Ishikawa (cell line): ENCODE results near the gene ZBTB7C.

Source experiments
- CEBPB ChIP-seq: IDR thresholded peaks from 2 replicates; pipeline ENCODE4 v1.6.1; 2012
- CREB1 ChIP-seq: IDR thresholded peaks from 2 replicates; pipeline ENCODE4 v1.6.1; 2012; ENCODE audit warnings: low read depth
- EGR1 ChIP-seq: IDR thresholded peaks from 2 replicates; pipeline ENCODE4 v1.6.1; 2012
- EP300 ChIP-seq: IDR thresholded peaks from 2 replicates; pipeline ENCODE4 v1.6.1; 2012; ENCODE audit warnings: borderline replicate concordance
- FOXM1 ChIP-seq: IDR thresholded peaks from 2 replicates; pipeline ENCODE4 v1.6.1; 2012; ENCODE audit warnings: low read depth, borderline replicate concordance
- NFIC ChIP-seq: IDR thresholded peaks from 2 replicates; pipeline ENCODE4 v1.6.1; 2012
- RAD21 ChIP-seq: IDR thresholded peaks from 2 replicates; pipeline ENCODE4 v1.6.1; 2012; ENCODE audit warnings: low read depth
- TAF1 ChIP-seq: IDR thresholded peaks from 2 replicates; pipeline ENCODE4 v1.6.1; 2012; ENCODE audit warnings: low read depth, mild to moderate bottlenecking
- TCF12 ChIP-seq: IDR thresholded peaks from 2 replicates; pipeline ENCODE4 v1.6.1; 2012; ENCODE audit warnings: low read depth
- TEAD4 ChIP-seq: IDR thresholded peaks from 2 replicates; pipeline ENCODE4 v1.6.1; 2012
- YY1 ChIP-seq: IDR thresholded peaks from 2 replicates; pipeline ENCODE4 v1.6.1; 2012; ENCODE audit warnings: low read depth
- ZBTB7A ChIP-seq: IDR thresholded peaks from 2 replicates; pipeline ENCODE4 v1.6.1; 2012; ENCODE audit warnings: low read depth
- TF ChIP-seq, protein P1 (sequence below): IDR thresholded peaks from 2 replicates; pipeline ENCODE4 v1.6.1; 2012
- TF ChIP-seq, protein P2 (sequence below): IDR thresholded peaks from 2 replicates; pipeline ENCODE4 v1.6.1; 2012
- TF ChIP-seq, protein P3 (sequence below): IDR thresholded peaks from 2 replicates; pipeline ENCODE4 v1.6.1; 2012; ENCODE audit warnings: low read depth, mild to moderate bottlenecking

ZBTB7C gene

DNA sequence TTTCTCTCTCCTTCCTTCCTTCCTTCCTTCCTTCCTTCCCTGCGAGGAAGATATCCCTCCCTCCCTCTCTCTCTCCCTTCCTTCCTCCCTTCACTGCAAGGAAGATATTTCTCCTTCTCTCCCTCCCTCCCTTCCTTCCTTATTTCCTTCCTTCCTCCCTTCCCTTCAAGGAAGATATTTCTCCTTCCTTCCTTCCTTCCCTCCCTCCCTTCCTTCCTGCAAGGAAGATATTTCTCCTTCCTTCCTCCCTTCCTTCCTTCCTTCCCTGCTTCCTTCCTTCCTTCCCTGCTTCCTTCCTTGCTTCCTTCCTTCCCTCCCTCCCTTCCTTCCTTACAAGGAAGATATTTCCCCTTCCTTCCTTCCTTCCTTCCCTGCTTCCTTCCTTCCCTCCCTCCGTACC is 229.5 kb downstream of the ZBTB7C start:
- TF ChIP-seq CREB1, result no peak
- no peak for TF ChIP-seq YY1
- TF ChIP-seq, protein P1, sequence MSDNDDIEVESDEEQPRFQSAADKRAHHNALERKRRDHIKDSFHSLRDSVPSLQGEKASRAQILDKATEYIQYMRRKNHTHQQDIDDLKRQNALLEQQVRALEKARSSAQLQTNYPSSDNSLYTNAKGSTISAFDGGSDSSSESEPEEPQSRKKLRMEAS, result no peak
- TF ChIP-seq EP300, result no peak

DNA sequence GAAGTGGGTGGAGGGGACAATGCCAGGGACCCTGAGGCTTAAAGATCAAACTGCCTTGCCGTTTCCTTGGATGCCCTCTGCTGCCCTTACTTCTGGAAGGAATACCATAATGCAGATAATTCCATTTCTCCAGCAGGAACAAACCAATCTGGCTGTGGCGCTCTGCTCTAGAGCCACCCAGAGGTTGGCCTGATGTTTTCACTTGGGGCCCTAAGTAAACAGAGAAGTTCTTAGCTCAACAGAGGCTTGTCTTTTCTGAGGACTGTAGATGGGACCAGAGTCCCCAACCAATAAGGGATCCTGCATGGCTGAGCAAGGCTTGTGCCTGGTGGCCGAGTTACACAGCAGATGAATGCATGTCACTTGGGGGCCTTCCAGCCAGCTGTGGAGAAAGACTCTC is 230.2 kb downstream of the ZBTB7C start:
- TF ChIP-seq RAD21 (peak; percentile 23; the same call in 1 of the 2 replicates), EGR1 (no peak), NFIC (no peak), TAF1 (no peak), FOXM1 (no peak), CREB1 (no peak), EP300 (no peak)

DNA sequence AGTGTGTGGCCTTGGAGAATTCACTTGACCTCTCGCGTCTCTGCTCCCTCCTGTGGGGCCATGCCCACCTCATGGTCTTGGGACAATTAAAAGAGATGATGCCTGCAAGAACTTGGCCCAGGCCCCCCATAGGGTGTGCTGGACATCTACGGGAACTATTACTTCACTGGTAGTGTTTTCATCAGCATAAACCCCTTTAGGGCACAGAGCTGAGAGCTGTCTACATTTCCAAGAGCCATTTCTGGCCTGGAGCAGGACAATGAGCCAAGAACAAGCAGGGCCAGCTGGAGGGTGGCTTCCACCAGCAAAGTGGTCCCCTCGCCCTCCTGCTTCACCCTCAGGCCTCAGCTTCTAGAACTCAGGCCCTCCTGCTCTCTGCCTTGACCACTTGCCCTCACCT is 232.3 kb downstream of the ZBTB7C start:
- TF ChIP-seq FOXM1, result no peak
- TF ChIP-seq ZBTB7A, result no peak
- TF ChIP-seq, protein P1, result no peak
- TF ChIP-seq RAD21, result no peak
- TF ChIP-seq NFIC, result no peak
- TF ChIP-seq, protein P2, sequence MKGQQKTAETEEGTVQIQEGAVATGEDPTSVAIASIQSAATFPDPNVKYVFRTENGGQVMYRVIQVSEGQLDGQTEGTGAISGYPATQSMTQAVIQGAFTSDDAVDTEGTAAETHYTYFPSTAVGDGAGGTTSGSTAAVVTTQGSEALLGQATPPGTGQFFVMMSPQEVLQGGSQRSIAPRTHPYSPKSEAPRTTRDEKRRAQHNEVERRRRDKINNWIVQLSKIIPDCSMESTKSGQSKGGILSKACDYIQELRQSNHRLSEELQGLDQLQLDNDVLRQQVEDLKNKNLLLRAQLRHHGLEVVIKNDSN, result no peak
- TF ChIP-seq CEBPB, result no peak
- TF ChIP-seq TEAD4, result no peak
- TF ChIP-seq EGR1, result no peak
- TF ChIP-seq TAF1, result no peak
- no peak for TF ChIP-seq EP300
- TF ChIP-seq YY1, result no peak
- TF ChIP-seq, protein P3, sequence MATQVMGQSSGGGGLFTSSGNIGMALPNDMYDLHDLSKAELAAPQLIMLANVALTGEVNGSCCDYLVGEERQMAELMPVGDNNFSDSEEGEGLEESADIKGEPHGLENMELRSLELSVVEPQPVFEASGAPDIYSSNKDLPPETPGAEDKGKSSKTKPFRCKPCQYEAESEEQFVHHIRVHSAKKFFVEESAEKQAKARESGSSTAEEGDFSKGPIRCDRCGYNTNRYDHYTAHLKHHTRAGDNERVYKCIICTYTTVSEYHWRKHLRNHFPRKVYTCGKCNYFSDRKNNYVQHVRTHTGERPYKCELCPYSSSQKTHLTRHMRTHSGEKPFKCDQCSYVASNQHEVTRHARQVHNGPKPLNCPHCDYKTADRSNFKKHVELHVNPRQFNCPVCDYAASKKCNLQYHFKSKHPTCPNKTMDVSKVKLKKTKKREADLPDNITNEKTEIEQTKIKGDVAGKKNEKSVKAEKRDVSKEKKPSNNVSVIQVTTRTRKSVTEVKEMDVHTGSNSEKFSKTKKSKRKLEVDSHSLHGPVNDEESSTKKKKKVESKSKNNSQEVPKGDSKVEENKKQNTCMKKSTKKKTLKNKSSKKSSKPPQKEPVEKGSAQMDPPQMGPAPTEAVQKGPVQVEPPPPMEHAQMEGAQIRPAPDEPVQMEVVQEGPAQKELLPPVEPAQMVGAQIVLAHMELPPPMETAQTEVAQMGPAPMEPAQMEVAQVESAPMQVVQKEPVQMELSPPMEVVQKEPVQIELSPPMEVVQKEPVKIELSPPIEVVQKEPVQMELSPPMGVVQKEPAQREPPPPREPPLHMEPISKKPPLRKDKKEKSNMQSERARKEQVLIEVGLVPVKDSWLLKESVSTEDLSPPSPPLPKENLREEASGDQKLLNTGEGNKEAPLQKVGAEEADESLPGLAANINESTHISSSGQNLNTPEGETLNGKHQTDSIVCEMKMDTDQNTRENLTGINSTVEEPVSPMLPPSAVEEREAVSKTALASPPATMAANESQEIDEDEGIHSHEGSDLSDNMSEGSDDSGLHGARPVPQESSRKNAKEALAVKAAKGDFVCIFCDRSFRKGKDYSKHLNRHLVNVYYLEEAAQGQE, result no peak
- no peak for TF ChIP-seq TCF12
- TF ChIP-seq CREB1, result no peak

DNA sequence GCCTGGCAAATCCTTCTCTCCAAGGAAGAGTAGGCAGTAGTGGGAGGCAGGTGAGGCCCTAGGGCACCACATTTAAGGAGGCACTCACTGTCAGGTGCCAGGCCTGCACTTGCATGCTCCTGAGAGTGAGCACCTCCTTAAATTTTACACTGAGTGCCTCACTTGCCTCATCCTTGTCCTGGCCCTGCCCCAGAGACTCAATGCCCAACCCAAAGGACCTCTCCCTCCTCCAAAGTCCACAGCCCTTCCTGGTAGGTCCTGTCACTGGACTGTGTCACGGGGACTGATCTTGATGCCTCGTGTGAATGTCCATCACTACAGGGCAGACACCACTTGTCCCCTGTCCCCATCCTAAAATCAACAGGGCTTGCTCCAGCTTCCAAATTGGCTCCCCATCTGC is 235.6 kb downstream of the ZBTB7C start:
- no peak for TF ChIP-seq NFIC
- no peak for TF ChIP-seq TEAD4
- TF ChIP-seq ZBTB7A, result no peak
- no peak for TF ChIP-seq TCF12
- TF ChIP-seq, protein P2, result no peak
- TF ChIP-seq, protein P1, result no peak
- no peak for TF ChIP-seq EP300
- no peak for TF ChIP-seq CREB1

DNA sequence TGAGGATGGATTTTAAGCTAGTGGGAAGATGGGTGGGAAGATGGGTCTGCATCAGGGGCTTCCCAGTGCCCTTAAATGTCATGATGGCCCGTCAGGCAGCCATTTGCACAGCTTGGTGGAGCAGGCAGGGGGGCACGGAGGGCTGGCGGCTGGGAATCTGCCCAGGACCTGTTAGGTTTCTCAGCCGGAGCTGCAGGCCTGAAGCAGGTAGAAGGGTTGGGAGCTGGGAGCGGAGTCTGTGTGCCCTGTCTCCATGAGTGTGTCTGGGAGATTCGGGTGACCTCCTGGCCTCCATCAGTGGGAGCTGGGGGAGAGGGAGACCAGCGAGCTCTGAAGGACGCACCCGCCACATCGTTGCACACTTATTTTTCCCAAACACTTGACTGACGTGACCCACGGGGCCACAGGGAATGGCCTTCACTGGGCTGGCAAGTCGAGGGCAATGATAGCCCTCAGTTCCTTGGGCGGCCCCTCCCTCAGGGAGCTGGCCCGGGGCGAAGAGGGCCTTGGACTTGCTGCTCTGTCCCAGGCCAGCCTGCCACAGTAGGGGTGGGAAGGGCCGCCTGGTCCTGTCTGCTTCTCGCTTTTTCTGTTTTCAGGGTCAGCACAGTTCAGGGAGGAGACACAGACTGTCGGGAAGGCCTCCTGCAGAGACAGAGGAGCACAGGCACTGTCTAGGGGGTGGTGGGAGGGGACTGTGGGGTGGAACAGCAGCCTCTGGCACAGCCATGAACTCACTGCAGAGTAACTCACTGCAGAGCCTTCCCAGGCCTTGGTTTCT is 236.8 kb downstream of the ZBTB7C start:
- TF ChIP-seq EP300 (no peak), NFIC (no peak), TAF1 (no peak), TEAD4 (no peak), YY1 (no peak), RAD21 (no peak), CEBPB (no peak), FOXM1 (no peak), EGR1 (no peak), ZBTB7A (no peak), CREB1 (no peak), TCF12 (no peak)
- TF ChIP-seq, protein P1, result no peak
- TF ChIP-seq, protein P2, result no peak
- TF ChIP-seq, protein P3, result no peak
